NCI-H510A (cell line): Measurements from ENCODE around the gene SLC66A1.

Experiments
- DNase-seq: peaks from one replicate; lab custom pipeline; 2025; lab: John Stamatoyannopoulos, UW

The SLC66A1 gene

GRCh38 chr1:19363536-19364152 is 51.5 kb downstream of the SLC66A1 start:
- DNase-seq: no peak

- DNase-seq: no peak
These were observed 53.6 kb downstream of the SLC66A1 start for GRCh38 chr1:19365721-19366120.

- no peak for DNase-seq
These were observed 54.7 kb downstream of the SLC66A1 start for GRCh38 chr1:19366599-19367536.

GRCh38 chr1:19367584-19368041 is 55.5 kb downstream of the SLC66A1 start:
- DNase-seq: no peak

- DNase-seq: no peak
These were observed 55.9 kb downstream of the SLC66A1 start for GRCh38 chr1:19368050-19368449.

DNA sequence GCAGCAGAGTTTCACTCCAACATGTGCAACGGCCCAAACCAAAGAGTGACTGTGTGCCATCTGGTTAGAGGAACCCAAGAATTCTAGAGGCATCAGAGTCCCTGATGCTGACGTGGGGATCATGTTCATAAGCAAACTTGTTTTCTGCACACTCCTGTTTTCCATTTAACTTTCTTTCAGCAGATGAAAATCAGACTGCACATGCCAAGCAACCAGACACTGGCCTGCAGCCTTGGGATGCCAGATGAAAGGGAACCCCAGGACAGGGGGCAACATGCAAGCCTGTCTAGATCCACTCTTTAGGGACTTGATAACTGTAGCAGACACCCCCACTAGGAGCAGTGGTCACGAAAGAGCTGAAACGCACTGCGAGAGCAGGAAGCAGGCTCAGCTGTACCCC is 56.8 kb downstream of the SLC66A1 start:
- no peak for DNase-seq

DNA sequence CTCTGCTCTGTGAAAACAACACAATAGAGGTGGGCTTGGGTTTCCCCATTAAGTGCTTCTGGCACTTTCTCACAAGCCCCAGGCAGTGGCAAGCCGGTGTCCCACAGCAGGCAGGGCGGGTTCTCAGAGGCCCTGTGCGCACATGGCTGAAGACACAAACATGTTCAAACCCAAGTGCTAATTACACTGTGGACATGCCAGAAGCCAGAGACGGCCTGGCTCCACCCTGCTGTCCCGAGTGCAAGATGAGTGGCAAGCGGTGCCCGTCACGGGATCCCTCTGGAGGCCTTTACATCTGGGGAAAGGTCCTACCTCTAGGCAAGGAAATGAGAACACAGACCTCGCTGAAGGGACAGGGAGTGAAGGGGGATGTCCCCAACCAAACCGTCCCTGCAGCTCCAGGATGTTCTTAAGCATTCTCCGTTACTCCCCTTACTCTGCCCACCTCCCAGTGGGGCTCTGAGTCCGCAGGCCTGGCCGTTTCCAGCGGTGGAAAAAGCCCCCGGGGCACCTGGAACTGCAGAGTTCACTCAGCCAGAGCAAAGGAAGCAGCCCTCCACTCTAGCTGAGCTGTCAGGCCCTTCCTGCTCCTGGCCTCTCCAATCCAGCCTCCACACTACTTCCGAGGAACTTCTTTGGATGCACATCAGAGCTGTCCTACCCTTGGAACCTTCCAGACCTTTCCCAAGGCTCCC is 57.4 kb downstream of the SLC66A1 start:
- no peak for DNase-seq

- DNase-seq: no peak
These were observed 58.5 kb downstream of the SLC66A1 start for GRCh38 chr1:19370453-19371170.

DNA sequence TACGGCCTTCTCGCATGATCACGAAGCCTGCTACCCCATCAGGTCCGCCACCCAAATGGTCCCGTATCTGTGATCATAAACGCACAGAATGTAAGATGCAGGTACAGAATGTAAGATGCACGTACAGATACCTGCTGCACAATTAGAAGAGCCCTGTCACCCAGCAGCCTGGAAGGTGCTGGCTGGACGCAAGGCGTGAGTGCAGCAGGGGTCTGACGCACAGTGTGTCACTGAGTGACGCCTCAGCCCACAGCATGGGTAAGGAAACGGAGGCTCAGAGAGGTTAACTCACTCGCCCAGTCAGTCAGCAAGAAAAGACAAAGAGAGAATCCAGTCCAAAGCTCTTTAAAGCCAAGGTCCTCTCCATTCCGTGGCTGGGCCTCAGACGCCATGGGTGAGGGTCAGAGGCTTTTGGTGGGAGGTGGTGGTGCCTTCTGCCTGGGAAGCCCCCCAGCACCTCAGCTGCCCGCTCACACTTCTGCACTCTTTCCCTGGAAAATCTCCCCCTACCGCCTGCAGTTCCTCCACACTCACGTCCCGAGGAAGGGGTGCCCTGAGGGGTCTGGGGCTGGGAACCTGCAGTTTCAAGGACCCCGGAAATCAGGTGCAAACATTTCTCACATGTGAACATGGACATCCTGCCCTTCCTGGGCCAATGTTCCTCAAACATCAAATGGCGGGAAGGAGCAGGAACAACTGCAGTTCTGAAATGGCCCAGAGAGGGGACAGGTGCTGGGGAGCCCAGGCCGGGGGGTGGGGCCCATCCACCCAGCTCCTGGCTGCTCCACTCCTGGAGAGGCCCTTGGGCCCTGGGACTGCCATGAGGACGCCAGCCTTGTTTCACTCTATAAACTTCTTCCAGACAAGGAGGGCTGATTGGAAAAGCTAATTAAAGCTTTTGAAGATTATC is 59.4 kb downstream of the SLC66A1 start:
- DNase-seq: no peak

DNA sequence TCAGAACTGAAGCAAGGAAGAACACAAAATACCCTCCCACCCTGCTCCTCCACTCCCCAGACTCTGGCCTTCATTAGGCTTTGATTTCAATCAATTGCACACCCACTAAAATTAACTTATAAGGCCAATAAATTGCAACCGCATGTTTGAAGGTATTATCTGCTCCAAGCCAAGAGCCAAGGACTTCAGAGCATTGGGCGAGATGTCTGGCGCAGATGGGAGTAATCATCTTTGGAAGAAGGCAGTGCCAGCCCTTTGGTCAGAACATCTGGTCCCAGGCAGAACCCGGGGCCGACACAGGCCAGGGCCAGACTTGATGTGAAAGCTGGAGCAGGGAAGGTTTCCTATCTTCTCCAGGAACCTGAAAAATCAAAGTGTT is 60.0 kb downstream of the SLC66A1 start:
- no peak for DNase-seq

DNA sequence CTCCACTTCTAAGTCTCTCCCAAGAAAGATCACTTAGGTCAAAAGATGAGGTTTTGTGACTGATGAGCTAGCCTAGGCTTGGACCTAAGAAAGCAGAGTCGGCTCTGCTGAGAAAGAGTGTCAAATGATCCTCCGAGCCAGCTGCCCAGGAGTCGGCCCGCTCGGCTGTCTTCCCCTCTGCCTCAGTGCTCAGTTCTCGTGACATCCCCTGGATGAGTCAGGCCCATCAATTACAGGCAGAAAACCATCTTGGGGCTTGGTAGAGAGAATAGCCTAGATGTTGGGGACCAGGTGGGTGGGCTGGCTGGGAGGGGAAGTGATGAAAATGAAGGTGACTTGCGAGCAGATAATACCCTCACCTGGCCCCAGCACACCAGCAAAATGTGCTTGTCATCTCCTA is 60.5 kb downstream of the SLC66A1 start:
- DNase-seq: no peak

DNA sequence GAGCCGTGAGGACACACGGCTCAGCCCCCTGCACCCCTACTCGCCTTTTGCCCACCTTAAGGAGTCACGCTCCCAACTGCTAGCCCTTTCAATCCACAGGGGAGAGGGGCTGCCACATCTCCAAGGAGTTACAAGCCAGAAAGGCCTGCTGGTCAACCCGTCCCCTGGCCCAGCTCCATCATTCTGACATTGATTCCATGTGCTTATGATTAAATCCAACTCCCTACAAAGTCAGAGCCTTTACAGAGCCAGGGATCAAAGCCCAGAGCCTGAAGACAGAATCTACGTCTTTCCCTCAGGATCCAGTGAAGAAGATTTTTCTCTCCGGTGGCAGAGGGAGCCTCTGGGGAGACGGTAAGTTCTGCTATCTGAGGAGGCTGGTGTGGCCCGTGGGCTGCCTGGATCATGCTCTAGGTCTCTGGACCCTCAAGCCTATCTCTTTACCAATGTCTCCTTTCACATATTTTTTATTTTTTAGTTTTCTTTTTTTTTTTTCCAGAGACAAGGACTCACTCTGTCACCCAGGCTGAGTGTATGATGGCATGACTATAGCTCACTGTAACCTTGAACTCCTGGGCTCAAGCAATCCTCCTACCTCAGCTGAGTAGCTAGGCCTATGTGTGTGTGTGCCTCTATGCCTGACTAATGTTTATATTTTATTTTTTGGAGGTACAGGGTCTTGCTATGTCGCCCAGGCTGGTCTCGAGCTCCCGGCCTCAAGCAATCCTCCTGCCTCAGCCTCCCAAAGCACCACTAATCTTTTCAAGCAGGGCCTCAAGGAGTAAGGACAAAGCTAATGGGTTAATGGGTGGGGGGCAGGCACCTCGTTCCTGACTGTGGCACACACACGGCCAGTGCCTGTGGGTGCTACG is 61.3 kb downstream of the SLC66A1 start:
- DNase-seq: no peak

DNA sequence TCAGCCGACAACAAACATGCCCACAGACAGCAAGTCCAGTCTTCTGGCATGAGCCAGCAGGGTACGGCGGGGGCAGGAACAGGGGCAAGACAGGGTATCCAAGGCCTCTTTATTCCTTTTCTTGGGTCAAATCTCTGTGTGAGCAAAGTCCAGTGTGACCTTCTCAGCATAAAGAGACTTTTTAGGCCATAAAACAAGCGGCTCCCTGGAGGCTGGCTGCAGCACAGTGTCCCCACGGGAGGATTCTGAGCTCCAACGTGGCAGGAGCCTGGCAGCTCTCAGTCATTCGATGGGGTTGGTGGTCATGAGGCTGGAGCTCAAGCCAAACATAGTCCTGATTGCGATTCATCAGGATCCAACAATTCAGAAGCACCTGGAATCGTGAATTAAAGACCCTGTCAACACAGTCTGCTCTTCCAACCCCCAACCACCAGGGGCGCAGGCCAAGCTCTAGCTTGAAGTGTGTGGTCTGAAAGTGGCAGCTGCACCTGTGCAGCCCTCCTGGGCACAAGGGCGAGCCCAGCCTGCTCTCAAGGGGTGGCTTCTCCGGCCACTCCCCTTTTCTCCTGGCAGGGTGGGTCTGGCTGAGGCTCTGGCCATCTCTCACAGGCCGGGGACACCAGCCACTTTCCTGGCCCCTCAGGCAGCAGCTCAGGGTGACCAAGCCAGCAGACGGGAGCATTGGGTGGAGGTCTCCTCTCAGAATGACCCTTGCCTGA is 62.1 kb downstream of the SLC66A1 start:
- peak; percentile 55 for DNase-seq

- DNase-seq: no peak
These were observed 62.8 kb downstream of the SLC66A1 start for GRCh38 chr1:19374926-19375325.

- DNase-seq: no peak
These were observed 63.7 kb downstream of the SLC66A1 start for GRCh38 chr1:19375631-19376400.

GRCh38 chr1:19376428-19377372 is 64.6 kb downstream of the SLC66A1 start:
- DNase-seq: peak; percentile 95
